Measurements from ENCODE around the gene RRAS2. TPM values are rescaled to one million over a fixed set of nuclear protein-coding genes. Genes with fewer than 3 reads are reported as not detected.

RRAS2 gene
- total RNA-seq, 4 donors from 2014 or later: 35.5 to 162 (median 77.6) TPM

GRCh38 chr11:14308897-14309387 lies 50.0 kb downstream of the RRAS2 start:
- H3K36me3 ChIP-seq: no peaks in the 10 kb centered on the region
- TF ChIP-seq POLR2A (IDR thresholded peaks at IDR 0.05): no peak
- TF ChIP-seq CTCF (IDR thresholded peaks at IDR 0.05): no peak
- H3K27me3 ChIP-seq: no peaks in the 10 kb centered on the region
- DNase-seq: no peak
- peak overlapping the region in 1 of 4 donors; percentile 27 for H3K27ac ChIP-seq
- peaks cover 0 to 27% (median 6%) of the 10 kb centered on the region in 4 donors for H3K4me1 ChIP-seq
- no peaks in the 10 kb centered on the region for H3K9me3 ChIP-seq
- H3K4me3 ChIP-seq: no peak overlapping the region

GRCh38 chr11:14308114-14308896 lies 50.7 kb downstream of the RRAS2 start:
- Histone ChIP-seq H3K9me3 (no peaks in the 10 kb centered on the region), H3K27me3 (no peaks in the 10 kb centered on the region), H3K4me3 (no peak overlapping the region), H3K4me1 (peaks cover 0 to 27% (median 6%) of the 10 kb centered on the region in 4 donors), H3K36me3 (no peaks in the 10 kb centered on the region), H3K27ac (no peak overlapping the region)
- peak in 5 of 6 experiments; percentile 11 to 63 (median 53) for TF ChIP-seq CTCF (IDR thresholded peaks at IDR 0.05)
- TF ChIP-seq POLR2A (IDR thresholded peaks at IDR 0.05): no peak
- DNase-seq: no peak

- TF ChIP-seq POLR2A (IDR thresholded peaks at IDR 0.05): no peak
- no peak for TF ChIP-seq CTCF (IDR thresholded peaks at IDR 0.05)
Observed at GRCh38 chr11:14306481-14306880, 52.5 kb downstream of the RRAS2 start.

GRCh38 chr11:14305649-14306048 lies 53.3 kb downstream of the RRAS2 start:
- H3K36me3 ChIP-seq: no peaks in the 10 kb centered on the region
- H3K27me3 ChIP-seq: no peaks in the 10 kb centered on the region
- no peak overlapping the region for H3K27ac ChIP-seq
- peaks cover 0 to 27% (median 4%) of the 10 kb centered on the region in 4 donors for H3K4me1 ChIP-seq
- TF ChIP-seq CTCF (IDR thresholded peaks at IDR 0.05): no peak
- TF ChIP-seq POLR2A (IDR thresholded peaks at IDR 0.05): no peak
- H3K9me3 ChIP-seq: no peaks in the 10 kb centered on the region
- no peak overlapping the region for H3K4me3 ChIP-seq
- DNase-seq: no peak

More at GRCh38 chr11:14306481-14306880, 52.5 kb downstream of the RRAS2 start:
- H3K27me3 ChIP-seq: no peaks in the 10 kb centered on the region
- H3K27ac ChIP-seq: no peak overlapping the region
- H3K4me3 ChIP-seq: no peak overlapping the region
- peaks cover 0 to 27% (median 4%) of the 10 kb centered on the region in 4 donors for H3K4me1 ChIP-seq
- no peaks in the 10 kb centered on the region for H3K36me3 ChIP-seq
- DNase-seq: no peak
- no peaks in the 10 kb centered on the region for H3K9me3 ChIP-seq

GRCh38 chr11:14304601-14305000 lies 54.4 kb downstream of the RRAS2 start:
- Histone ChIP-seq H3K4me1 (peaks cover 0 to 16% (median 2%) of the 10 kb centered on the region in 4 donors), H3K9me3 (no peaks in the 10 kb centered on the region), H3K27ac (no peak overlapping the region), H3K4me3 (no peak overlapping the region), H3K27me3 (no peaks in the 10 kb centered on the region), H3K36me3 (no peaks in the 10 kb centered on the region)
- no peak for DNase-seq
- no peak for TF ChIP-seq POLR2A (IDR thresholded peaks at IDR 0.05)
- TF ChIP-seq CTCF (IDR thresholded peaks at IDR 0.05): no peak

Measured in Peyer's patch (tissue), 4 donors.